Measurements from ENCODE around the gene CHD3.
"Not testable (repeated sequence)": the region's sequence is repeated elsewhere in the genome, so short reads cannot be mapped to it uniquely, and the experiment has no call there.

Gene CHD3

DNA sequence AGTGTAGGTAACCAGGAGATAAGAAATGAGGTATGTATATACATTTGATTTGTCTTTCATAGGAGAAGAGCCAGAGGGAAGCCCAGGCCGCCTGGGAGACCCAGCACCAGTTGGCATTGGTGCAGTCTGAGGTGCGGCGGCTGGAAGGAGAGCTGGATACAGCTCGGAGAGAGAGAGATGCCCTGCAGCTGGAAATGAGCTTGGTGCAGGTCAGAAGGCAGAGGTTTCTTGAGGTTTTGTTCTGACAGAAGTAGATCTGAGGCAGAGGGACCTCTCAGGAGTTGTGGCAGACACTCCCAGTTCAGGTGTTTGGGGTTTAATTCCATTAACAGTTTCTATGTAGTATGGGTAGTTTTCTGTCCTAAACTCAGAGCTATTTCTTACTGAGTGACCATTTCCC, 51.4 kb downstream of the CHD3 start:
- DNase-seq: no peak

DNA sequence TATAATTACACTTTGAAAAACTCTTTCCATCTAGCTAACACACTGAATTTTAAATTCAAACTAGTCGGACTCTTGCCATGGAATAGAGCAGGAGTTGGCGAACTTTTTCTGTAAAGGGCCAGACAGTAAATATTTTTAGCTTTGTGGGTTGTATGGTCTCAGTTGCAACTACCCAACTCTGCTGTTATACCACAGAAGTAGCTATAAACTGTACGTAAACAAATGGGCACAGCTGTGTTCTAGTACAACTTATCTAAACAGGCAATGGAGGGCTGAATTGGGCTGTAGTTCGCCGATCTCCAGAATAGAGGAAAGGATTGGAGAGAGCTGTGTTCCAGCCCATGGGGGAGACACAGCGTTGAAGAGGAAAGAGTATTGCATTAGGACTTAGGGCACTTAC, 52.2 kb downstream of the CHD3 start:
- no peak for DNase-seq

DNA sequence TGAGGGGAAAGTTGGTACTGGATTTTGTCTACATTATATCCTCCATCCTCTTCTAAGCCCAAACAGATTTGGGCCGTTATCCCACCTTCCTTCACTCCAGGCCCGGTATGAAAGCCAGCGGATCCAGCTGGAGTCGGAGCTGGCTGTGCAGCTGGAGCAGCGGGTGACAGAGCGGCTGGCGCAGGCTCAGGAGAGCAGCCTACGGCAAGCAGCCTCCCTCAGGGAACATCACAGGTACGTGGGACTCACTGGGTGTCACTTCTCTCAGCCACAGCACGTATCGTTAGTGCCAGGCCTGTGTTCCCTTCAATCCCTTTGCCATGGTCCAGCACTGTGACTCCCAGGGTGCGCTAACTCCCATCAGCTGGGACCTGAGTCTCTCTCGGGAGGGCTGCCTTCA, 54.7 kb downstream of the CHD3 start:
- DNase-seq: no peak

DNA sequence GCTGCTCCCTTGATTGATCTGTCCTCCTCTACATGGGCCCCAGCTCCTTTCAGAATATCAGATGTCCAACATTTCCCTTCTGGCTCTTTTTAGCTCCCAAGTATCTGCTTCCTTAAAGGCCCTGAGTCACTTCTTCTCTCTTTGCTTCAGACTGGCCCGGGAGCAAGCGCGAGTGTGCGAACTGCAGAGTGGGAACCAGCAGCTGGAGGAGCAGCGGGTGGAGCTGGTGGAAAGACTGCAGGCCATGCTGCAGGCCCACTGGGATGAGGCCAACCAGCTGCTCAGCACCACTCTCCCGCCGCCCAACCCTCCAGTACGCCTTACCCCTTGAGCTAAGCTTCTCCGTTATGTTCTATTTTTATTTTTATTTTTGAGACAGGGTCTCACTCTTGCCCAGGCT, 55.7 kb downstream of the CHD3 start:
- DNase-seq: no peak

DNA sequence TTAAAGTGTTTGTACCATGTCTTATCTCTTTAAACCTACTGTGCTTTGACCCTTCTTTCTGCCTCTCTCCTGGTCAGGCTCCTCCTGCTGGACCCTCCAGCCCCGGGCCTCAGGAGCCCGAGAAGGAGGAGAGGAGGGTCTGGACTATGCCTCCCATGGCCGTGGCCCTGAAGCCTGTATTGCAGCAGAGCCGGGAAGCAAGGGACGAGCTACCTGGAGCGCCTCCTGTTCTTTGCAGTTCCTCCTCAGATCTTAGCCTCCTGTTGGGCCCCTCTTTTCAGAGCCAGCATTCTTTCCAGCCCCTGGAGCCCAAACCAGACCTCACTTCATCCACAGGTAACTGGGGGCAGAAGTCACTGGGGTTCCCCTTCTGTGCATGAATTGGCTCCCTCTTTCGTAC, 57.1 kb downstream of the CHD3 start:
- DNase-seq: no peak

DNA sequence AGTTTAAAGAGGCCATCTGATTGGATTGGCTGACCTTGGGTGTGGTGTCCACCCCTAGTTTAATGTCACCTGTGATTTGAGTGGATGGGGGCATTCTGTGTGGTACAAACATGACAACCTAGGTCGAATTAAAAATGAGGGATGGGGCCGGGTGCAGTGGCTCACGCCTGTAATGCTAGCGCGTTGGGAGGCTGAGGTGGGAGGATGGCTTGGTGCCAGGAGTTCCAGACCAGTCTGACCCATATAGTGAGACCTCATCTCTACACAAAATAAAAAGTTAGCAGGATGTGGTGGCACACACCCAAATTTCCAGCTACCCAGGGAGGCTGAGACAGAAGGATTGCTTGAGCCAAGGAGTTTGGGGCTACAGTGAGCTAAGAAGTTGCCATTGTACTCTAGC, 57.9 kb downstream of the CHD3 start:
- no peak for DNase-seq

DNA sequence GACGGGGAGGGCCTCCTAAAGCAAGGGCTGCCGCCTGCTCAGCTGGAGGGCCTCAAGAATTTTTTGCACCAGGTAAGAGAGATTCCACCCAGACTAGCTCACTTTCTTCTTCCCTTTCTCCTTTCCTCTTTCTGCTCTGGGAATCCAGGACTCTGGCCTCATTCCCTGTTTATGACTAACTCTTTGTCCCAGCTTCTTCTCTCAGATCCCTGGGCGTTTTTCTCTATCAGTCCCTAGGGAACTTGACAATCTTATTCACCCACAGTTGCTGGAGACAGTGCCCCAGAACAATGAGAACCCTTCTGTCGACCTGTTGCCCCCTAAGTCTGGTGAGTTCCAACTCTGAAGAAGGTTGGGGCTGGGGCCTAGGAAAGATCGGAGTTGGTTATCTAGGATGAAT, 59.1 kb downstream of the CHD3 start:
- no peak for DNase-seq

DNA sequence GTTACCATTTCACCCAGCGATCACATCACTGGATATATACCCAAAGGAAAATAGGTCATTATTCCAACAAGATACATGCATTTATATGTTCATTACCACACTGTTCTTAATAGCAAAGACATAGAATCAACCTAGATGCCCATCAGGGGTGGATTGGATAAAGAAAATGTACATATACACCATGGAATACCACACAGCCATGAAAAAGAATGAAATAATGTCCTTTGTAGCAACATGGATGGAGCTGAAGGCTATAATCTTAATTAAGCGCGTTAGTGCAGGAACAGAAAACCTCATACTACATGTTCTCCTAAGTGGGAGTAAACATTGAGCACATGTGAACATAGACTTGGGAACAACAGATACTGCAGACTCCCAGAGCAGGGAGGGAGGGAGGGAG, 62.0 kb downstream of the CHD3 start:
- no peak for DNase-seq

- peak; percentile 13 for DNase-seq
These were observed 62.7 kb downstream of the CHD3 start for GRCh38 chr17:7951143-7951792.

- not testable (repeated sequence) for DNase-seq
These were observed 64.7 kb downstream of the CHD3 start for GRCh38 chr17:7953266-7953665.

DNA sequence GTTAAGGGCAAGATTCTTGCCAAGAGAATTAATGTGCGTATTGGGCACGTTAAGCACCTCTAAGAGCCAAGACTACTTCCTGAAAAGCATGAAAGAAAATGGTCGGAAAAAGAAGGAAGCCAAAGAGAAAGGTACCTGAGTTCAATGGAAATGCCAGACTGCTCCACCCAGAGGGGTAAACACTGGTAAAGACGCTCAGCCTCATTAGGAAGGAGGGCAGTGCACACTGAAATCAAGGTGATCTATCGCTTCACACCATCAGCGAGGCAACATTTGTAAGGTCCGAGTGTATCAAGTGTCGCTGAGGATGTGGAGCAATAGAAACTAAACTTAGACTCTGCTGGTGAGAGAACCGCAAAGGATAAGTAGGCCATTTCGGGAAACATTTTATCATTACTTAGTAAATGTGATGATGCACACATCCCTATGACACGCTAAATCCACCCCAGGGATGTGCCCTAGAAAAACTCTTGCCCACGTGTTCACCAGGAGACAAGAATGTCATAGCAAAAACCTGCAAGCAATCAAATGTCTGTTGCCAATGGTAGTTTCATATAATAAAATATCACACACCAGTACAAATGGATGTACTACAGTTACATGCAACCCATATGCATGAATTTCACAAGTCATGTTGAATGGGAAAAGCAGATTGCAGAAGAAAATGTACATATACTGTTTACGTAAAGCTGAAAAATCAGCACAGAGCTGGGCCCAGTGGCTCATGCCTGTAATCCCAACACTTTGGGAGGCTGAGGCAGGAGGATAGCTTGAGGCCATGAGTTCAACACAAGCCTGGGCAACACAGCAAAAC, 67.0 kb downstream of the CHD3 start:
- DNase-seq: no peak

GRCh38 chr17:7956228-7956965, 67.8 kb downstream of the CHD3 start:
- no peak for DNase-seq

GRCh38 chr17:7959503-7960253, 71.1 kb downstream of the CHD3 start:
- DNase-seq: no peak

DNA sequence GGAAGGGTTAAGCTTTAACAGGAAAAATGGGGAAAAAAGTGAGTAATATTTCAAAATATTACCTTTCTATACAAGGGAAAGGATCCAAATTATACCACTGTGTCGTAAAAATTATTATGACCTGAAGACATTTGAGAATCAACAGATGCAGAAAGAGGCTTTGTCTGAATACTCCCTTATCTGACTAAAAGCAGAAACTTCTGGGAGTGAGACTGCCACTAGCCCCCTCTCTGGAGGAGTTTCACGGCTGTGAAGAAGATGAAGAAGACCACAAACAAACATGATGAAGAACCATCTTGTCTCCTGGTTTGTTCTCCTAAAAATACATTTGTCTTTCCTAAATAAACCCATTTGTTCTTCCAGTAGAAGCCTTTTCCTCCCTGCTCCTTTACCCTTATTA, 72.8 kb downstream of the CHD3 start:
- DNase-seq: no peak

Data from CD4-positive, alpha-beta T cell treated with Interleukin-17A for 1 hour (primary cell).